DOHH2 (cell line): Measurements from ENCODE around the gene YIPF6.

Experiments
- H3F3A ChIP-seq: fragments of 200-600 bp; sonication (generic), shearing (Covaris generic); 2 replicates; pipeline ENCODE4 v1.6.0; 2016; ENCODE audit warnings: antibody characterized with exemption, mild to moderate bottlenecking; ENCODE audit not compliant: control insufficient read depth, insufficient read depth
- H3K27ac ChIP-seq: fragments of 200-600 bp; sonication (generic); 2 replicates; pipeline ENCODE4 v1.5.1; 2014; ENCODE audit warnings: low read depth, mild to moderate bottlenecking, low read length, moderate library complexity
- H3K27me3 ChIP-seq: fragments of 200-600 bp; sonication (generic); 2 replicates; pipeline ENCODE4 v1.6.1; 2014; ENCODE audit warnings: mild to moderate bottlenecking, low read length, mixed read lengths; ENCODE audit not compliant: control insufficient read depth
- H3K36me3 ChIP-seq: fragments of 200-600 bp; sonication (generic); 2 replicates; pipeline ENCODE4 v1.6.1; 2014; ENCODE audit warnings: mild to moderate bottlenecking, low read length, moderate library complexity, mixed read lengths; ENCODE audit not compliant: control insufficient read depth
- H3K4me1 ChIP-seq: fragments of 200-600 bp; sonication (generic); 2 replicates; pipeline ENCODE4 v1.6.1; 2014; ENCODE audit warnings: mild to moderate bottlenecking, low read length, mixed read lengths; ENCODE audit not compliant: control insufficient read depth
- H3K4me2 ChIP-seq: fragments of 200-600 bp; sonication (generic); 2 replicates; pipeline ENCODE4 v1.6.0; 2014; ENCODE audit warnings: mild to moderate bottlenecking, low read length, moderate library complexity
- H3K4me3 ChIP-seq: fragments of 200-600 bp; sonication (generic); 2 replicates; pipeline ENCODE4 v1.5.1; 2014; ENCODE audit warnings: mild to moderate bottlenecking, low read length, mixed read lengths
- H3K79me2 ChIP-seq: fragments of 200-600 bp; sonication (generic); 2 replicates; pipeline ENCODE4 v1.6.1; 2014; ENCODE audit warnings: mild to moderate bottlenecking, low read length, mixed read lengths; ENCODE audit not compliant: control insufficient read depth
- H3K9me2 ChIP-seq: fragments of 200-600 bp; sonication (generic); replicated peaks from 2 replicates; pipeline ENCODE4 v1.6.1; 2014; ENCODE audit warnings: mild to moderate bottlenecking, low read length, mixed read lengths; ENCODE audit not compliant: control insufficient read depth
- H3K9me3 ChIP-seq: fragments of 200-600 bp; sonication (generic); 2 replicates; pipeline ENCODE4 v1.6.1; 2014; ENCODE audit warnings: antibody characterized with exemption, low read length, mixed read lengths; ENCODE audit not compliant: control insufficient read depth, insufficient read depth
- H4K20me1 ChIP-seq: fragments of 200-600 bp; sonication (generic); 2 replicates; pipeline ENCODE4 v1.6.0; 2014; ENCODE audit warnings: low read depth, mild to moderate bottlenecking, antibody characterized with exemption, low read length, moderate library complexity; ENCODE audit not compliant: control insufficient read depth, insufficient read depth
- EZH2phosphoT487 ChIP-seq: fragments of 200-600 bp; sonication (generic); IDR thresholded peaks from 2 replicates; pipeline ENCODE4 v1.6.1; 2017; ENCODE audit warnings: borderline replicate concordance, mild to moderate bottlenecking, antibody characterized with exemption, low read length, moderate library complexity, mixed read lengths
- TF ChIP-seq, protein P1 (sequence below): fragments of 200-600 bp; sonication (generic); IDR thresholded peaks from one replicate; pipeline ENCODE4 v1.5.1; 2014; ENCODE audit warnings: antibody characterized with exemption, mild to moderate bottlenecking, low read depth, low read length; ENCODE audit not compliant: poor library complexity, severe bottlenecking

The YIPF6 gene

DNA sequence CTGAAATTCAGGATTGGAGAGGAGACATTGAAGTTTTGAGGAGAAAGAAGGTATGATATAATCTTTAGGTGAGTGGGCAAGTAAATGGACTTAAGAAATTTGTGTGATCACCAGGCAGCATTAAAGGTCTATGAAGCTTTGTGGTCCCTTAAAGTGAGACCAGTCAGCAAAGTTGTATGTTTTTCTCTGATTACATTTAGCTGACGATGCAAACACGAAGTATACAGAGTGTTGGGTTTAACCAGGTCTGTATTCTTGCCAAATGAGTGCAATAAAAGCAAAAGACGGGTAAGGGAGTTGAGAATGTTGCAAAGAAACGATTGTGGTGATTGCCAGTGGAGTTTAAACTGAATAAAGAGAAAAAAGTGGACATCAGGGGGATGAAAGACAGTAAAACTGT is 11.6 kb upstream of the YIPF6 start:
- Histone ChIP-seq H3K79me2 (no peaks in the 10 kb centered on the region), H3F3A (no peaks in the 10 kb centered on the region), H4K20me1 (no peaks in the 10 kb centered on the region), H3K27me3 (no peaks in the 10 kb centered on the region), H3K4me2 (no peak overlapping the region), H3K4me3 (no peak overlapping the region), H3K27ac (no peak overlapping the region), H3K9me3 (no peaks in the 10 kb centered on the region), H3K4me1 (no peaks in the 10 kb centered on the region), H3K36me3 (no peaks in the 10 kb centered on the region), H3K9me2 (no peaks in the 10 kb centered on the region)
- no peak for TF ChIP-seq EZH2phosphoT487
- TF ChIP-seq, protein P1, sequence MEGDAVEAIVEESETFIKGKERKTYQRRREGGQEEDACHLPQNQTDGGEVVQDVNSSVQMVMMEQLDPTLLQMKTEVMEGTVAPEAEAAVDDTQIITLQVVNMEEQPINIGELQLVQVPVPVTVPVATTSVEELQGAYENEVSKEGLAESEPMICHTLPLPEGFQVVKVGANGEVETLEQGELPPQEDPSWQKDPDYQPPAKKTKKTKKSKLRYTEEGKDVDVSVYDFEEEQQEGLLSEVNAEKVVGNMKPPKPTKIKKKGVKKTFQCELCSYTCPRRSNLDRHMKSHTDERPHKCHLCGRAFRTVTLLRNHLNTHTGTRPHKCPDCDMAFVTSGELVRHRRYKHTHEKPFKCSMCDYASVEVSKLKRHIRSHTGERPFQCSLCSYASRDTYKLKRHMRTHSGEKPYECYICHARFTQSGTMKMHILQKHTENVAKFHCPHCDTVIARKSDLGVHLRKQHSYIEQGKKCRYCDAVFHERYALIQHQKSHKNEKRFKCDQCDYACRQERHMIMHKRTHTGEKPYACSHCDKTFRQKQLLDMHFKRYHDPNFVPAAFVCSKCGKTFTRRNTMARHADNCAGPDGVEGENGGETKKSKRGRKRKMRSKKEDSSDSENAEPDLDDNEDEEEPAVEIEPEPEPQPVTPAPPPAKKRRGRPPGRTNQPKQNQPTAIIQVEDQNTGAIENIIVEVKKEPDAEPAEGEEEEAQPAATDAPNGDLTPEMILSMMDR = no peak

DNA sequence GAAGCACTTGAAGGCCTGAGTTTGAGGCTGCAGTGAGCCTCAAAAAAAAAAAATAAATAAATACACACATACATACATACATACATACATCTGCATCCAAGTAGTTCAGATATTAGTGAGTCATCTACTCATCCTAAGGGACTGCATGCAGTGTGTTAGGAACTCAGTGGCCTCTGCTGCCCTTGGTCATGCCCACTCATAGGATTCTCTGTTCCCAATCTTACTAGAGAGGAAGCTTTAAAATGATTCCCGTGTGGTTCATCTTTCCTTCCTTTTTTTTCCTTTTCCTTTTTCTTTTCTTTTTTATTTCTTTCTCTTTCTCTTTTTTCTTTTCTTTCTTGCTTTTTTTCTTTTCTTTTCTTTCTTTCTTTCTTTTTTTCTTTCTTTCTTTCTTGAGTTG is 10.9 kb upstream of the YIPF6 start:
- no peaks in the 10 kb centered on the region for H3K36me3 ChIP-seq
- no peaks in the 10 kb centered on the region for H3K27me3 ChIP-seq
- TF ChIP-seq EZH2phosphoT487 = no peak
- TF ChIP-seq, protein P1 = no peak
- H3K9me3 ChIP-seq = no peaks in the 10 kb centered on the region
- H4K20me1 ChIP-seq = no peaks in the 10 kb centered on the region
- H3K4me2 ChIP-seq = no peak overlapping the region
- H3F3A ChIP-seq = no peaks in the 10 kb centered on the region
- H3K79me2 ChIP-seq = no peaks in the 10 kb centered on the region
- H3K4me1 ChIP-seq = no peaks in the 10 kb centered on the region
- H3K9me2 ChIP-seq = no peaks in the 10 kb centered on the region
- no peak overlapping the region for H3K27ac ChIP-seq
- no peak overlapping the region for H3K4me3 ChIP-seq

DNA sequence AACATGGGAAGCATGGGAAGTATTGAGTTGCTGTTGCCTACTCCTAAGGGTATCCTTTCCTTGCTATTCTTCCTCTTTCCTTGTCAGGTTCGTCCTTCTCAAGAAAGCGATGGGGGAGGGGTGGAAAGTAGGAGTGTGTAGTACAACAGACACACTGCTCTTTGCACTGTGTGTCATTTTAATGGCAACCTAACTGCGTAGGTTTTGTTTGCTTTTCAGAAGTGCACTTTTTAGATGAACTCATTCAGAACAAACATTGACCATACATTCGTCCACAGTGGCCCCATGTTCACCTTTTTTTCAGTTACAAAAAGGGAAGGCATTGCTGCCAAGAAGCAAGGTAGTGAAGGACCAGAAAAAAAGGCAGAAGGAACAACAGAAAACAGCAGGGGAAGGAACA is 10.2 kb upstream of the YIPF6 start:
- Histone ChIP-seq H4K20me1 (no peaks in the 10 kb centered on the region), H3K4me1 (no peaks in the 10 kb centered on the region), H3K27ac (no peak overlapping the region), H3K4me3 (no peak overlapping the region), H3K9me2 (no peaks in the 10 kb centered on the region), H3K79me2 (no peaks in the 10 kb centered on the region), H3F3A (no peaks in the 10 kb centered on the region), H3K36me3 (no peaks in the 10 kb centered on the region), H3K9me3 (no peaks in the 10 kb centered on the region), H3K27me3 (no peaks in the 10 kb centered on the region), H3K4me2 (no peak overlapping the region)
- TF ChIP-seq EZH2phosphoT487 = no peak
- TF ChIP-seq, protein P1 = no peak

DNA sequence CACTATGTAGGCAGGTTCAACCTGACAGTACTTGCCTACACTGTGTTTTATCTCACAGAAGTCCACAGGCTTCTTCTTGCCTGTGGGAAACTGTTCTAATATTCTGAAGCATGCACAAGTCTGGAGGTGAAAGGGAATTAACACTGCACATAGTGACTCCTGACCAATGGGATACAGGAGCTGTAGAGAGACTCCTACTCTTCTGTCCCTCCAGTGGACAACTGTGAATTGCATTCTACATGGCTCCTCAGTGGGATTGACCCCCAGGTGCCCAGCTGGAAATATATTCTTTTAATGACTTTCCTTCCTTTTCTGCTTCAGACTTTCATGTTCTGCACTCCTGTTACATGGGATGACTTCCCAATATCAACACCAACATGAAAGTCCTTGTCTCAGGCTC is 8.2 kb upstream of the YIPF6 start:
- Histone ChIP-seq H3K27ac (no peak overlapping the region), H3K4me2 (no peak overlapping the region)

More for the DNA sequence above, 8.2 kb upstream of the YIPF6 start:
- H3K79me2 ChIP-seq = no peaks in the 10 kb centered on the region
- no peaks in the 10 kb centered on the region for H3K36me3 ChIP-seq
- no peaks in the 10 kb centered on the region for H4K20me1 ChIP-seq
- no peaks in the 10 kb centered on the region for H3K4me1 ChIP-seq
- no peaks in the 10 kb centered on the region for H3F3A ChIP-seq
- no peak for TF ChIP-seq EZH2phosphoT487
- TF ChIP-seq, protein P1 = no peak
- no peaks in the 10 kb centered on the region for H3K9me3 ChIP-seq
- no peak overlapping the region for H3K4me3 ChIP-seq
- no peaks in the 10 kb centered on the region for H3K9me2 ChIP-seq
- H3K27me3 ChIP-seq = no peaks in the 10 kb centered on the region
